ENCODE data around the gene ASIC5. TPM values are rescaled to one million over a fixed set of nuclear protein-coding genes. Genes with fewer than 3 reads are reported as not detected.

Gene ASIC5
- total and polyA plus RNA-seq, 2 of the 4 experiments (the other 2 are of a cell fraction), result not detected

GRCh38 chr4:155819066-155819465, 47.0 kb downstream of the ASIC5 start:
- H3K4me3 ChIP-seq (ENCODE audit: insufficient read depth, low read depth, low read length), result no peak overlapping the region
- no peak overlapping the region for H3K56ac ChIP-seq (ENCODE audit: extremely low read depth, insufficient read depth, low read length)
- no peaks in the 10 kb centered on the region for H3K79me1 ChIP-seq (ENCODE audit: low read depth in 1 of 2, low read length in 2 of 2)
- H2AK5ac ChIP-seq (ENCODE audit: low read depth, low read length), result no peak overlapping the region
- H4K91ac ChIP-seq (ENCODE audit: insufficient read depth, low read depth, low read length), result no peak overlapping the region
- no peak overlapping the region for H3K4ac ChIP-seq (ENCODE audit: low read depth, low read length)
- in situ Hi-C loops (cut with MboI; ENCODE audit: low sequenced_read_pairs), result no loop called here
- CTCF ChIA-PET, result interaction anchor here (1.8 kb wide), 1 partner anchor 134 kb away, joined by 14 read pairs; no protein-coding TSS in a partner anchor
- H3K23ac ChIP-seq (ENCODE audit: low read depth, low read length), result no peak overlapping the region
- intact Hi-C loops (cut with micrococcal nuclease), result loop anchor here (5.0 kb wide), 1 partner anchor 583 kb away; no protein-coding TSS in a partner anchor
- H3K9me3 ChIP-seq (ENCODE audit: control insufficient read depth, insufficient read depth, low read length), result no peaks in the 10 kb centered on the region
- no peak overlapping the region for H2AFZ ChIP-seq (replicated peaks; ENCODE audit: low read length, poor library complexity)
- no peaks in the 10 kb centered on the region for H3K36me3 ChIP-seq (ENCODE audit: control insufficient read depth, insufficient read depth, low read length)
- BruUV-seq (replicated peaks), result no TSS peak
- H3K14ac ChIP-seq (replicated peaks; ENCODE audit: low read depth, low read length), result no peak overlapping the region
- TF ChIP-seq CEBPB (IDR thresholded peaks at IDR 0.05; ENCODE audit: low read depth, low read length) (no peak), BHLHE40 (IDR thresholded peaks at IDR 0.05; ENCODE audit: low read depth, low read length) (no peak), FOS (IDR thresholded peaks at IDR 0.05; ENCODE audit: low read depth, low read length) (no peak), MAFK (IDR thresholded peaks at IDR 0.05; ENCODE audit: low read depth, low read length) (peak; percentile 74)
- H4K5ac ChIP-seq (ENCODE audit: low read depth, low read length), result no peak overlapping the region
- no peak overlapping the region for H3K4me2 ChIP-seq (ENCODE audit: low read depth, low read length)
- H3K9ac ChIP-seq (ENCODE audit: low read depth, low read length), result no peak overlapping the region
- H2BK120ac ChIP-seq (ENCODE audit: low read depth, low read length), result no peak overlapping the region
- no peaks in the 10 kb centered on the region for H4K20me1 ChIP-seq (ENCODE audit: insufficient read depth, low read length)
- dilution Hi-C loops (cut with HindIII; ENCODE audit: low sequenced_read_pairs, unreplicated experiment), result no loop called here
- ATAC-seq (ENCODE audit: low read depth) (no peak), DNase-seq (no peak)
- no peaks in the 10 kb centered on the region for H3K27me3 ChIP-seq (ENCODE audit: control insufficient read depth, insufficient read depth, low read length)
- H3K18ac ChIP-seq (ENCODE audit: low read depth, low read length), result no peak overlapping the region
- no CpG with 5 or more reads among the region's 1 CpG for WGBS, 2 experiments (ENCODE audit: extremely low coverage in 2 of 2, insufficient read length in 1 of 2)
- no peaks in the 10 kb centered on the region for H3K4me1 ChIP-seq (ENCODE audit: control insufficient read depth, insufficient read depth, low read length)
- no peak overlapping the region for H2BK15ac ChIP-seq (ENCODE audit: low read depth, low read length)
- H3K9me1 ChIP-seq (ENCODE audit: insufficient read depth, low read length), result peaks cover 2% of the 10 kb centered on the region; the same call in 1 of the 2 replicates
- H3K27ac ChIP-seq (ENCODE audit: insufficient read depth, low read length), result no peak overlapping the region
- no peak overlapping the region for H2BK5ac ChIP-seq (ENCODE audit: low read depth, low read length, poor library complexity, severe bottlenecking)
- no peak overlapping the region for H2BK20ac ChIP-seq (ENCODE audit: low read depth, low read length)
- H4K8ac ChIP-seq (ENCODE audit: low read depth in 2 of 2, low read length in 2 of 2), result no peak overlapping the region
- POLR2A ChIA-PET (ENCODE audit: unreplicated experiment), result no interaction called here
- no peak overlapping the region for H2AK9ac ChIP-seq (replicated peaks; ENCODE audit: low read depth, low read length, poor library complexity)
